H1 (cell line): ENCODE results near the gene FASN. TPM values are rescaled to one million over a fixed set of nuclear protein-coding genes. Genes with fewer than 3 reads are reported as not detected.

ENCODE experiments used
- CTCF ChIA-PET: fragments of 300-600 bp; sonication (Branson Sonifier 250); formaldehyde crosslinking; loops from one replicate; lab custom pipeline; 2021; ENCODE audit not compliant: partially characterized antibody; lab: Charles Lee
- POLR2A ChIA-PET: fragments of 300-600 bp; sonication (Branson Sonifier 250); formaldehyde crosslinking; loops from one replicate; lab custom pipeline; 2021; ENCODE audit warnings: inconsistent platforms; ENCODE audit not compliant: partially characterized antibody; lab: Charles Lee
- DNase-seq, 2 experiments: peaks; one replicate each; pipeline versions ENCODE4 v3.0.0 to v3.0.0-alpha.2; 2010 to 2022; ENCODE audit warnings: low spot score in 2 of 2, low read depth in 1 of 2, mixed read lengths in 1 of 2
- FAIRE-seq: peaks from 2 replicates; lab custom pipeline; 2011; peaks lifted over from hg19 to GRCh38; lab: Jason Lieb, UNC
- H2AFZ ChIP-seq: 2 replicates; pipeline ENCODE4 v1.8.1; 2012; ENCODE audit warnings: low read length, inconsistent platforms
- H2AK5ac ChIP-seq: 2 replicates; pipeline ENCODE4 v1.6.1; 2013; ENCODE audit warnings: low read depth, low read length
- H2BK120ac ChIP-seq: replicated peaks from 2 replicates; pipeline ENCODE3; 2013; ENCODE audit warnings: low read depth, low read length, inconsistent platforms
- H2BK12ac ChIP-seq: 2 replicates; pipeline ENCODE4 v1.6.1; 2013; ENCODE audit warnings: low read depth, low read length
- H2BK15ac ChIP-seq: 2 replicates; pipeline ENCODE4 v1.6.1; 2013; ENCODE audit warnings: low read length
- H2BK20ac ChIP-seq: 2 replicates; pipeline ENCODE4 v1.6.1; 2013; ENCODE audit warnings: low read length
- H2BK5ac ChIP-seq: 2 replicates; pipeline ENCODE4 v1.6.1; 2013; ENCODE audit warnings: low read depth, low read length
- H3K14ac ChIP-seq: 2 replicates; pipeline ENCODE4 v1.6.1; 2013; ENCODE audit warnings: inconsistent platforms; ENCODE audit not compliant: insufficient read length
- H3K18ac ChIP-seq: 2 replicates; pipeline ENCODE4 v1.6.1; 2013; ENCODE audit warnings: low read length; ENCODE audit errors: extremely low read depth
- H3K23ac ChIP-seq: 2 replicates; pipeline ENCODE4 v1.6.1; 2013; ENCODE audit warnings: inconsistent platforms; ENCODE audit not compliant: insufficient read length
- H3K23me2 ChIP-seq: 2 replicates; pipeline ENCODE4 v1.6.1; 2013; ENCODE audit warnings: low read depth, low read length
- H3K27ac ChIP-seq: 2 replicates; pipeline ENCODE4 v1.6.1; 2011; ENCODE audit warnings: low read depth, low read length, inconsistent platforms
- H3K27me3 ChIP-seq, 4 experiments: replicated peaks in 1 of 4; 1 replicate in 1 of 4; 2 replicates in 3 of 4; pipeline versions ENCODE4 v1.6.1 to v1.8.1; 2011 to 2013; ENCODE audit warnings: low read length in 3 of 4, mild to moderate bottlenecking in 3 of 4, inconsistent platforms in 2 of 4, mixed read lengths in 2 of 4, moderate library complexity in 1 of 4; ENCODE audit not compliant: control insufficient read depth in 3 of 4, insufficient read depth in 3 of 4; ENCODE audit errors: extremely low read depth in 1 of 4
- H3K36me3 ChIP-seq, 4 experiments: 2 replicates each; pipeline versions ENCODE4 v1.6.1 to v1.8.1; 2011 to 2013; ENCODE audit warnings: mild to moderate bottlenecking in 4 of 4, low read length in 3 of 4, moderate library complexity in 2 of 4, control low read depth in 1 of 4, inconsistent platforms in 1 of 4; ENCODE audit not compliant: insufficient read depth in 4 of 4, control insufficient read depth in 2 of 4
- H3K4ac ChIP-seq: replicated peaks from 2 replicates; pipeline ENCODE3; 2013; ENCODE audit warnings: low read length, low read depth, mixed read lengths, inconsistent platforms; ENCODE audit not compliant: insufficient read length
- H3K4me1 ChIP-seq, 4 experiments: replicated peaks in 1 of 4; 1 replicate in 1 of 4; 2 replicates in 3 of 4; pipeline versions ENCODE4 v1.6.1 to v1.8.1; 2011 to 2013; ENCODE audit warnings: low read length in 3 of 4, inconsistent platforms in 2 of 4, mixed read lengths in 1 of 4; ENCODE audit not compliant: insufficient read depth in 4 of 4, control insufficient read depth in 3 of 4
- H3K4me2 ChIP-seq, 2 experiments: 2 replicates each; pipeline versions ENCODE4 v1.6.1 to v1.8.1; 2011 to 2013; ENCODE audit warnings: low read depth in 2 of 2, low read length in 2 of 2, control low read depth in 1 of 2, inconsistent platforms in 1 of 2, mild to moderate bottlenecking in 1 of 2; ENCODE audit not compliant: insufficient read depth in 1 of 2
- H3K4me3 ChIP-seq, 4 experiments: fragments of 200-600, 300-600 bp in 1 of 4; sonication (generic), shearing (Covaris generic), sonication (Bioruptor Twin) in 1 of 4; 2 replicates each; pipeline versions ENCODE4 v1.5.1 to v1.8.1; 2011 to 2016; ENCODE audit warnings: low read length in 4 of 4, low read depth in 3 of 4, control low read depth in 2 of 4, inconsistent platforms in 2 of 4, mild to moderate bottlenecking in 2 of 4, mixed read lengths in 1 of 4, moderate library complexity in 1 of 4; ENCODE audit not compliant: insufficient read depth in 2 of 4; ENCODE audit errors: extremely low read depth in 1 of 4
- H3K56ac ChIP-seq: replicated peaks from 2 replicates; pipeline ENCODE3; 2013; ENCODE audit warnings: low read depth, mild to moderate bottlenecking, mixed read lengths, low read length, inconsistent platforms; ENCODE audit not compliant: insufficient read length
- H3K79me1 ChIP-seq: 2 replicates; pipeline ENCODE4 v1.6.1; 2013; ENCODE audit warnings: low read depth, low read length, control low read depth
- H3K79me2 ChIP-seq, 2 experiments: 2 replicates each; pipeline versions ENCODE4 v1.6.1 to v1.8.1; 2012 to 2013; ENCODE audit warnings: low read length in 2 of 2, mild to moderate bottlenecking in 2 of 2, inconsistent platforms in 1 of 2; ENCODE audit not compliant: insufficient read depth in 2 of 2, control insufficient read depth in 1 of 2
- H3K9ac ChIP-seq, 4 experiments: replicated peaks in 1 of 4; 1 replicate in 1 of 4; 2 replicates in 3 of 4; pipeline versions ENCODE4 v1.6.1 to v1.8.1; 2011 to 2013; ENCODE audit warnings: low read depth in 3 of 4, low read length in 3 of 4, control low read depth in 2 of 4, mild to moderate bottlenecking in 2 of 4, moderate library complexity in 2 of 4, inconsistent platforms in 1 of 4; ENCODE audit errors: extremely low read depth in 1 of 4
- H3K9me3 ChIP-seq, 2 experiments: 2 replicates each; pipeline versions ENCODE4 v1.6.1 to v1.8.1; 2012 to 2013; ENCODE audit warnings: mild to moderate bottlenecking in 2 of 2, moderate library complexity in 2 of 2, control low read depth in 1 of 2, inconsistent platforms in 1 of 2, low read depth in 1 of 2, low read length in 1 of 2, mixed read lengths in 1 of 2; ENCODE audit not compliant: insufficient read depth in 2 of 2
- H4K20me1 ChIP-seq, 2 experiments: replicated peaks in 1 of 2; 2 replicates each; pipeline versions ENCODE3 to v1.8.1; 2011 to 2013; ENCODE audit warnings: inconsistent platforms in 2 of 2, low read length in 2 of 2, mild to moderate bottlenecking in 1 of 2; ENCODE audit not compliant: insufficient read depth in 2 of 2, control insufficient read depth in 1 of 2
- H4K5ac ChIP-seq: 2 replicates; pipeline ENCODE4 v1.6.1; 2013; ENCODE audit warnings: low read length, low read depth, mixed read lengths, inconsistent platforms; ENCODE audit not compliant: insufficient read length
- H4K8ac ChIP-seq: 2 replicates; pipeline ENCODE4 v1.8.0; 2013; ENCODE audit warnings: mild to moderate bottlenecking, moderate library complexity, low read length, inconsistent platforms; ENCODE audit not compliant: insufficient read depth; ENCODE audit errors: extremely low read depth
- H4K91ac ChIP-seq: replicated peaks from 2 replicates; pipeline ENCODE3; 2013; ENCODE audit warnings: low read length, mixed read lengths, inconsistent platforms; ENCODE audit not compliant: insufficient read length
- NANOG ChIP-seq: IDR thresholded peaks from 2 replicates; pipeline ENCODE4 v1.6.1; 2011; ENCODE audit warnings: low read length, low read depth, mild to moderate bottlenecking, inconsistent platforms; ENCODE audit not compliant: insufficient read depth, poor library complexity, severe bottlenecking
- PHF8 ChIP-seq: fragments of 200-600 bp; sonication (generic); conservative IDR thresholded peaks from 2 replicates; pipeline ENCODE4 v1.7.1; 2012; ENCODE audit warnings: low read depth, mild to moderate bottlenecking, inconsistent platforms, low read length, moderate library complexity
- WGBS, 2 experiments: shearing (Covaris generic) in 1 of 2; methylation state at CpG; one replicate each; pipeline versions ENCODE4 v1.1.6 to v1.1.7; 2013 to 2015; ENCODE audit warnings: low lambda C conversion rate in 2 of 2, mixed read lengths in 2 of 2, inconsistent platforms in 1 of 2, low coverage in 1 of 2, missing lambda C conversion rate in 1 of 2; ENCODE audit not compliant: insufficient replicate concordance in 2 of 2, insufficient coverage in 1 of 2, insufficient read length in 1 of 2; ENCODE audit errors: extremely low coverage in 1 of 2, missing lambda C conversion rate in 1 of 2; 5-methylcytosine and 5-hydroxymethylcytosine counted together
- polyA plus RNA-seq, 7 experiments: library from polyadenylated mRNA; depleted of rRNA in 3 of 7; stranded (reverse) in 5 of 7; unstranded in 2 of 7; fragments of >200 nt in 5 of 7; fragments of 200-250 nt in 2 of 7; gene quantifications; 1 replicate in 5 of 7; 2 replicates in 1 of 7; 4 replicates in 1 of 7; pipeline versions ENCODE4 v1.2.1 to v1.2.3, GENCODE V29; 2011 to 2013; ENCODE audit warnings: missing spikeins in 2 of 7, mixed read lengths in 2 of 7
- total RNA-seq: library from RNA; stranded (reverse); fragmentation: NEBNext Ultra II Directional; extraction: Animal tissue kit (Norgen Biotek cat#: 25700); gene quantifications from 2 replicates; pipeline ENCODE4 v1.2.1, GENCODE V29; 2021

Gene FASN
- total and polyA plus RNA-seq, 2 of the 8 experiments (the other 6 are each of a cell fraction or from before 2014, with no cell fraction given): 143 to 561 TPM

- H3K18ac ChIP-seq: no peak overlapping the region
- no peak overlapping the region for H3K56ac ChIP-seq
- H3K14ac ChIP-seq: no peak overlapping the region
- 93% methylated on average over 12 of the region's 18 CpGs; no CpG with 5 or more reads in 1 of the 2 experiments for WGBS, 2 experiments
- no peak overlapping the region for H4K5ac ChIP-seq
- H4K91ac ChIP-seq: no peak overlapping the region
- no peak overlapping the region for H2BK120ac ChIP-seq
- no peak overlapping the region for H2AFZ ChIP-seq
- no peak for TF ChIP-seq NANOG
- TF ChIP-seq PHF8: no peak
- H2AK5ac ChIP-seq: no peak overlapping the region
- no peak overlapping the region for H3K27ac ChIP-seq
- no peak overlapping the region for H2BK12ac ChIP-seq
- POLR2A ChIA-PET: interaction anchor here (0.9 to 12.5 kb wide), 10 partner anchors 11 to 48 kb away, joined by 3 to 105 read pairs (median 8); partner anchors contain the start of genes DUS1L, FASN and GPS1
- no peak overlapping the region for H3K4me3 ChIP-seq
- CTCF ChIA-PET: interaction anchor here (0.6 to 1.4 kb wide), 6 partner anchors 11 to 136 kb away, joined by 3 read pairs; no protein-coding TSS in a partner anchor
- H3K9me3 ChIP-seq: no peaks in the 10 kb centered on the region
- FAIRE-seq: no peak
- H3K79me2 ChIP-seq: no peaks in the 10 kb centered on the region
- H3K23ac ChIP-seq: no peak overlapping the region
- H4K8ac ChIP-seq: no peak overlapping the region
- no peaks in the 10 kb centered on the region for H3K23me2 ChIP-seq
- no peaks in the 10 kb centered on the region; a peak in 1 of 7 replicates for H3K27me3 ChIP-seq
- H3K4ac ChIP-seq: no peak overlapping the region
- no peak for DNase-seq
- no peak overlapping the region for H2BK20ac ChIP-seq
- H4K20me1 ChIP-seq: peaks cover 22 to 33% of the 10 kb centered on the region in 2 experiments
- H3K4me1 ChIP-seq: no peaks in the 10 kb centered on the region
- peaks cover 34 to 57% (median 45%) of the 10 kb centered on the region in 4 experiments for H3K36me3 ChIP-seq
- no peak overlapping the region for H3K4me2 ChIP-seq
- peaks cover 5% of the 10 kb centered on the region for H3K79me1 ChIP-seq
- no peak overlapping the region for H2BK5ac ChIP-seq
- H2BK15ac ChIP-seq: no peak overlapping the region
- H3K9ac ChIP-seq: no peak overlapping the region
Observed at GRCh38 chr17:82078433-82078832, 19.6 kb downstream of the FASN start.
